ENCODE measurements around the gene C2orf92.

C2orf92 gene

DNA sequence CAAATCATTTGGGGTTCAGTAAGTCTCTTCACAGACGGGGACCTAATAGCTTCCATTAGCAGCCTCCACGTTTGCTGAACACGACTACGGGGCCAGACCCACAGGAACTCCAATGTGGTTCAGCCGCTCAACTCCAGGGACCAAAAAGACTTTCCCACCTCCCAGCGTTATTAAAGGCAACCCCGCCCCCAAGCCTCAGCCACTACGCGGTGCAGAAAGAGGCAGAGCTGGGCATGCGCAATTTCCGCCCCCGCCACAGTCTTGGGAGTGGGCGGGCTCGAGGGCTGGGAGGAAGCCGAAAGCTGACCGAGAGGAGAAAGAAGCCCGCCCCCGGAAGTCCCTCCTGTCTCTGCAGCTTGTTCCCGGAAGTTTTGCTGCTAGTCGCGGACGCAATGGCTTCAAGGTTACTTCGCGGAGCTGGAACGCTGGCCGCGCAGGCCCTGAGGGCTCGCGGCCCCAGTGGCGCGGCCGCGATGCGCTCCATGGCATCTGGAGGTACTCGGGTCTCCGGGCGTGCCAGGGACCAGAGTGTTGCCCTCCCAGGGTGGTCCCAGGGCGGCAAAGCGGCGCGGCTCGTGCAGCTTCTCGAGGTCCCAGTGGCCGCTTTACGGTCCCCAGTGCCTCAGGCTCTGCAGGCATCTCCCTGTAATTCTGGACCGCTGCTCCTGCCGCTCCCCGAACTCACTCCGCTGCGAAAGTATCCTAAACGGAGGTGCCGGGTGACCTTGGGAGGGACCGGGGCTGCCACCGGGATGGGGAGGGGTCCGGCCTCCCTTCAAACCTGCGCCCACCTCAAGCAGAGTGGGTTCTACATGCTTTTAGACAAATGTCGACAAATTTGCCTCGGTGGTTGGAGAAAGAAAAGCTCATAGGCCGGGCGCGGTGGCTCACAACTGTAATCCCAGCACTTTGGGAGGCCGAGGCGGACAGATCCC, 23.6 kb upstream of the C2orf92 start, which contains the start of gene COX5B (continued):
- TF ChIP-seq ZNF558 (tag by site-specific recombination; IDR thresholded peaks at IDR 0.05): no peak
- no peak for TF ChIP-seq ZNF48 (tag by site-specific recombination; IDR thresholded peaks at IDR 0.05)
- TF ChIP-seq SP2 (tag by site-specific recombination; IDR thresholded peaks at IDR 0.05): peak; percentile 94
- TF ChIP-seq ZXDB (tag by site-specific recombination; IDR thresholded peaks at IDR 0.05): 0 out of 2 replicates have a peak, but pooled peaks have one; percentile 31
- no peak for TF ChIP-seq ZNF324 (tag by site-specific recombination; IDR thresholded peaks at IDR 0.05)
- TF ChIP-seq, protein P1, sequence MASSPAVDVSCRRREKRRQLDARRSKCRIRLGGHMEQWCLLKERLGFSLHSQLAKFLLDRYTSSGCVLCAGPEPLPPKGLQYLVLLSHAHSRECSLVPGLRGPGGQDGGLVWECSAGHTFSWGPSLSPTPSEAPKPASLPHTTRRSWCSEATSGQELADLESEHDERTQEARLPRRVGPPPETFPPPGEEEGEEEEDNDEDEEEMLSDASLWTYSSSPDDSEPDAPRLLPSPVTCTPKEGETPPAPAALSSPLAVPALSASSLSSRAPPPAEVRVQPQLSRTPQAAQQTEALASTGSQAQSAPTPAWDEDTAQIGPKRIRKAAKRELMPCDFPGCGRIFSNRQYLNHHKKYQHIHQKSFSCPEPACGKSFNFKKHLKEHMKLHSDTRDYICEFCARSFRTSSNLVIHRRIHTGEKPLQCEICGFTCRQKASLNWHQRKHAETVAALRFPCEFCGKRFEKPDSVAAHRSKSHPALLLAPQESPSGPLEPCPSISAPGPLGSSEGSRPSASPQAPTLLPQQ (tag by site-specific recombination; IDR thresholded peaks at IDR 0.05): 0 out of 2 replicates have a peak, but pooled peaks have one; percentile 11
- no peak for TF ChIP-seq ZNF133 (tag by site-specific recombination; IDR thresholded peaks at IDR 0.05)
- no peak for TF ChIP-seq MEIS1 (CRISPR knock-in tag; IDR thresholded peaks at IDR 0.05; ENCODE audit: borderline replicate concordance)
- TF ChIP-seq, protein P2, sequence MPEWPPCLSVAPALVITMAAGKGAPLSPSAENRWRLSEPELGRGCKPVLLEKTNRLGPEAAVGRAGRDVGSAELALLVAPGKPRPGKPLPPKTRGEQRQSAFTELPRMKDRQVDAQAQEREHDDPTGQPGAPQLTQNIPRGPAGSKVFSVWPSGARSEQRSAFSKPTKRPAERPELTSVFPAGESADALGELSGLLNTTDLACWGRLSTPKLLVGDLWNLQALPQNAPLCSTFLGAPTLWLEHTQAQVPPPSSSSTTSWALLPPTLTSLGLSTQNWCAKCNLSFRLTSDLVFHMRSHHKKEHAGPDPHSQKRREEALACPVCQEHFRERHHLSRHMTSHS (tag by site-specific recombination; IDR thresholded peaks at IDR 0.05): no peak
- TF ChIP-seq ZNF623 (tag by site-specific recombination; IDR thresholded peaks at IDR 0.05): no peak
- TF ChIP-seq, protein P3, sequence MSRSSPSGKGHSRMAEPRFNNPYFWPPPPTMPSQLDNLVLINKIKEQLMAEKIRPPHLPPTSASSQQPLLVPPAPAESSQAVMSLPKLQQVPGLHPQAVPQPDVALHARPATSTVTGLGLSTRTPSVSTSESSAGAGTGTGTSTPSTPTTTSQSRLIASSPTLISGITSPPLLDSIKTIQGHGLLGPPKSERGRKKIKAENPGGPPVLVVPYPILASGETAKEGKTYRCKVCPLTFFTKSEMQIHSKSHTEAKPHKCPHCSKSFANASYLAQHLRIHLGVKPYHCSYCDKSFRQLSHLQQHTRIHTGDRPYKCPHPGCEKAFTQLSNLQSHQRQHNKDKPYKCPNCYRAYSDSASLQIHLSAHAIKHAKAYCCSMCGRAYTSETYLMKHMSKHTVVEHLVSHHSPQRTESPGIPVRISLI (tag by site-specific recombination; IDR thresholded peaks at IDR 0.05): no peak
- TF ChIP-seq ZNF114 (tag by site-specific recombination; IDR thresholded peaks at IDR 0.05): no peak
- no peak for TF ChIP-seq ZNF621 (tag by site-specific recombination; IDR thresholded peaks at IDR 0.05)
- no peak for TF ChIP-seq OSR2 (tag by site-specific recombination; IDR thresholded peaks at IDR 0.05)
- no peak for TF ChIP-seq ZNF302 (tag by site-specific recombination; IDR thresholded peaks at IDR 0.05; ENCODE audit: low read depth)
- TF ChIP-seq ZNF391 (tag by site-specific recombination; IDR thresholded peaks at IDR 0.05; ENCODE audit: borderline replicate concordance, low read depth): no peak
- TF ChIP-seq ZEB2 (tag by site-specific recombination; IDR thresholded peaks at IDR 0.05): no peak
- TF ChIP-seq, protein P4, sequence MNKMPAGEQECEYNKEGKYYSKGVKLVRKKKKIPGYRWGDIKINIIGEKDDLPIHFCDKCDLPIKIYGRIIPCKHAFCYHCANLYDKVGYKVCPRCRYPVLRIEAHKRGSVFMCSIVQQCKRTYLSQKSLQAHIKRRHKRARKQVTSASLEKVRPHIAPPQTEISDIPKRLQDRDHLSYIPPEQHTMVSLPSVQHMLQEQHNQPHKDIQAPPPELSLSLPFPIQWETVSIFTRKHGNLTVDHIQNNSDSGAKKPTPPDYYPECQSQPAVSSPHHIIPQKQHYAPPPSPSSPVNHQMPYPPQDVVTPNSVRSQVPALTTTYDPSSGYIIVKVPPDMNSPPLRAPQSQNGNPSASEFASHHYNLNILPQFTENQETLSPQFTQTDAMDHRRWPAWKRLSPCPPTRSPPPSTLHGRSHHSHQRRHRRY (tag by site-specific recombination; IDR thresholded peaks at IDR 0.05): no peak
- TF ChIP-seq ZFP41 (tag by site-specific recombination; IDR thresholded peaks at IDR 0.05; ENCODE audit: borderline replicate concordance): no peak
- no peak for TF ChIP-seq ZNF433 (tag by site-specific recombination; IDR thresholded peaks at IDR 0.05; ENCODE audit: low read depth)
- no peak for TF ChIP-seq ZNF549 (tag by site-specific recombination; IDR thresholded peaks at IDR 0.05)
- no peak for TF ChIP-seq ZBTB8A (tag by site-specific recombination; IDR thresholded peaks at IDR 0.05)
- TF ChIP-seq ZNF138 (tag by site-specific recombination; IDR thresholded peaks at IDR 0.05; ENCODE audit: borderline replicate concordance): no peak
- TF ChIP-seq ZNF248 (tag by site-specific recombination; IDR thresholded peaks at IDR 0.05): no peak
- no peak for TF ChIP-seq ZNF341 (tag by site-specific recombination; IDR thresholded peaks at IDR 0.05; ENCODE audit: low read depth)
- no peak for TF ChIP-seq ZNF624 (tag by site-specific recombination; IDR thresholded peaks at IDR 0.05)
- peak; percentile 76; the same call in 1 of the 2 replicates for TF ChIP-seq ZFHX2 (tag by site-specific recombination; conservative IDR thresholded peaks at IDR 0.05)
- TF ChIP-seq, protein P5, sequence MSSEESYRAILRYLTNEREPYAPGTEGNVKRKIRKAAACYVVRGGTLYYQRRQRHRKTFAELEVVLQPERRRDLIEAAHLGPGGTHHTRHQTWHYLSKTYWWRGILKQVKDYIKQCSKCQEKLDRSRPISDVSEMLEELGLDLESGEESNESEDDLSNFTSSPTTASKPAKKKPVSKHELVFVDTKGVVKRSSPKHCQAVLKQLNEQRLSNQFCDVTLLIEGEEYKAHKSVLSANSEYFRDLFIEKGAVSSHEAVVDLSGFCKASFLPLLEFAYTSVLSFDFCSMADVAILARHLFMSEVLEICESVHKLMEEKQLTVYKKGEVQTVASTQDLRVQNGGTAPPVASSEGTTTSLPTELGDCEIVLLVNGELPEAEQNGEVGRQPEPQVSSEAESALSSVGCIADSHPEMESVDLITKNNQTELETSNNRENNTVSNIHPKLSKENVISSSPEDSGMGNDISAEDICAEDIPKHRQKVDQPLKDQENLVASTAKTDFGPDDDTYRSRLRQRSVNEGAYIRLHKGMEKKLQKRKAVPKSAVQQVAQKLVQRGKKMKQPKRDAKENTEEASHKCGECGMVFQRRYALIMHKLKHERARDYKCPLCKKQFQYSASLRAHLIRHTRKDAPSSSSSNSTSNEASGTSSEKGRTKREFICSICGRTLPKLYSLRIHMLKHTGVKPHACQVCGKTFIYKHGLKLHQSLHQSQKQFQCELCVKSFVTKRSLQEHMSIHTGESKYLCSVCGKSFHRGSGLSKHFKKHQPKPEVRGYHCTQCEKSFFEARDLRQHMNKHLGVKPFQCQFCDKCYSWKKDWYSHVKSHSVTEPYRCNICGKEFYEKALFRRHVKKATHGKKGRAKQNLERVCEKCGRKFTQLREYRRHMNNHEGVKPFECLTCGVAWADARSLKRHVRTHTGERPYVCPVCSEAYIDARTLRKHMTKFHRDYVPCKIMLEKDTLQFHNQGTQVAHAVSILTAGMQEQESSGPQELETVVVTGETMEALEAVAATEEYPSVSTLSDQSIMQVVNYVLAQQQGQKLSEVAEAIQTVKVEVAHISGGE (tag by site-specific recombination; conservative IDR thresholded peaks at IDR 0.05; ENCODE audit: low read depth): peak; percentile 83
- TF ChIP-seq OVOL3 (tag by site-specific recombination; IDR thresholded peaks at IDR 0.05): no peak
- TF ChIP-seq PATZ1 (tag by site-specific recombination; IDR thresholded peaks at IDR 0.05): peak; percentile 72
